Panc1 (cell line): ENCODE data around the gene ZBTB20. TPM values are rescaled to one million over a fixed set of nuclear protein-coding genes. Genes with fewer than 3 reads are reported as not detected.

ENCODE experiments used
- ATAC-seq: fragments of 200-7000 bp; cut with Tn5 transposase; 2 replicates; pipeline ENCODE4 v1.9.1; 2020; ENCODE audit warnings: mild to moderate bottlenecking, moderate library complexity
- BruUV-seq: library from RNA; stranded (reverse); fragments of 400-500 nt; replicated peaks from 2 replicates; lab custom pipeline; 2021; lab: Mats Ljungman, UMichigan
- CTCF ChIA-PET: fragments of 300-600 bp; sonication (Branson Sonifier 250); formaldehyde crosslinking; loops from one replicate; lab custom pipeline; 2022; ENCODE audit warnings: antibody characterized with exemption; lab: Charles Lee
- POLR2A ChIA-PET: fragments of 300-600 bp; sonication (Branson Sonifier 250); formaldehyde crosslinking; loops from one replicate; lab custom pipeline; 2022; ENCODE audit warnings: antibody characterized with exemption; lab: Charles Lee
- DNase-seq: peaks from one replicate; pipeline ENCODE4 v3.0.0-alpha.2; 2010; ENCODE audit warnings: low read depth, low spot score
- H3K27ac ChIP-seq: 2 replicates; pipeline ENCODE4 v1.5.1; 2011; ENCODE audit warnings: mild to moderate bottlenecking, low read length, inconsistent platforms
- H3K27me3 ChIP-seq: fragments of 200-500 bp; sonication (Bioruptor generic); 2 replicates; pipeline ENCODE4 v1.6.0; 2014; ENCODE audit warnings: low read length, inconsistent platforms; ENCODE audit not compliant: control insufficient read depth, insufficient read depth
- H3K36me3 ChIP-seq: fragments of 200-500 bp; sonication (Bioruptor generic); 2 replicates; pipeline ENCODE4 v1.5.1; 2014; ENCODE audit warnings: inconsistent platforms, mild to moderate bottlenecking, low read length, moderate library complexity; ENCODE audit not compliant: control insufficient read depth, insufficient read depth
- H3K4me1 ChIP-seq: 2 replicates; pipeline ENCODE4 v1.5.1; 2011; ENCODE audit warnings: inconsistent platforms, mild to moderate bottlenecking, low read length, moderate library complexity; ENCODE audit not compliant: control insufficient read depth, insufficient read depth
- H3K4me3 ChIP-seq, 2 experiments: 2 replicates each; pipeline ENCODE4 v1.5.1; 2011 to 2012; ENCODE audit warnings: low read depth in 2 of 2, low read length in 2 of 2, mild to moderate bottlenecking in 2 of 2, inconsistent platforms in 1 of 2, moderate library complexity in 1 of 2
- H3K9me3 ChIP-seq: fragments of 200-500 bp; sonication (Bioruptor generic); 2 replicates; pipeline ENCODE4 v1.5.1; 2014; ENCODE audit warnings: low read depth, mild to moderate bottlenecking, inconsistent platforms, low read length, moderate library complexity; ENCODE audit not compliant: control insufficient read depth, insufficient read depth
- POLR2AphosphoS5 ChIP-seq: IDR thresholded peaks from 2 replicates; pipeline ENCODE4 v1.6.1; 2012; ENCODE audit warnings: mild to moderate bottlenecking, low read depth, low read length, moderate library complexity
- REST ChIP-seq, 2 experiments: IDR thresholded peaks; 2 replicates each; pipeline ENCODE4 v1.6.1; 2011 to 2012; ENCODE audit warnings: low read depth in 2 of 2, control low read depth in 1 of 2, low read length in 1 of 2, mild to moderate bottlenecking in 1 of 2, moderate library complexity in 1 of 2; ENCODE audit not compliant: insufficient read depth in 1 of 2
- SIN3A ChIP-seq: IDR thresholded peaks from 2 replicates; pipeline ENCODE4 v1.6.1; 2012; ENCODE audit warnings: low read depth, mild to moderate bottlenecking, low read length, moderate library complexity, borderline replicate concordance; ENCODE audit not compliant: insufficient read depth
- TCF7L2 ChIP-seq: IDR thresholded peaks from 2 replicates; pipeline ENCODE4 v1.6.1; 2011; ENCODE audit warnings: mild to moderate bottlenecking, low read depth, low read length, inconsistent platforms
- in situ Hi-C: cut with HindIII; loops from 2 replicates; pipeline ENCODE4 v1.10.0; 2016; ENCODE audit warnings: low sequenced_read_pairs, low pct_unique_long_range_greater_than_20kb
- intact Hi-C: fragments of 100-400 bp; cut with micrococcal nuclease; formaldehyde crosslinking; loops from one replicate; pipeline ENCODE4 v1.10.0; 2022; ENCODE audit not compliant: unreplicated experiment
- total RNA-seq: library from RNA; stranded (reverse); gene quantifications from one replicate; pipeline ENCODE4 v1.2.1, GENCODE V29; 2021; ENCODE audit not compliant: unreplicated experiment
- TF ChIP-seq, protein P1 (sequence below): fragments of 450-650 bp; IDR thresholded peaks from 2 replicates; pipeline ENCODE4 v1.5.1; 2017; ENCODE audit warnings: mild to moderate bottlenecking

ZBTB20 gene
- total RNA-seq, 1 experiment from 2014 or later, result 4.1 TPM

GRCh38 chr3:114510201-114510600 lies 636.9 kb downstream of the ZBTB20 start:
- no peaks in the 10 kb centered on the region for H3K9me3 ChIP-seq
- H3K36me3 ChIP-seq, result no peaks in the 10 kb centered on the region
- H3K27ac ChIP-seq, result no peak overlapping the region
- H3K27me3 ChIP-seq, result no peaks in the 10 kb centered on the region
- no peaks in the 10 kb centered on the region for H3K4me1 ChIP-seq
- TF ChIP-seq TCF7L2 (no peak), REST (IDR thresholded peaks at IDR 0.05; ENCODE audit: insufficient read depth in 1 of 2, low read depth in 2 of 2, low read length in 1 of 2) (no peak), POLR2AphosphoS5 (no peak), SIN3A (no peak)
- TF ChIP-seq, protein P1, sequence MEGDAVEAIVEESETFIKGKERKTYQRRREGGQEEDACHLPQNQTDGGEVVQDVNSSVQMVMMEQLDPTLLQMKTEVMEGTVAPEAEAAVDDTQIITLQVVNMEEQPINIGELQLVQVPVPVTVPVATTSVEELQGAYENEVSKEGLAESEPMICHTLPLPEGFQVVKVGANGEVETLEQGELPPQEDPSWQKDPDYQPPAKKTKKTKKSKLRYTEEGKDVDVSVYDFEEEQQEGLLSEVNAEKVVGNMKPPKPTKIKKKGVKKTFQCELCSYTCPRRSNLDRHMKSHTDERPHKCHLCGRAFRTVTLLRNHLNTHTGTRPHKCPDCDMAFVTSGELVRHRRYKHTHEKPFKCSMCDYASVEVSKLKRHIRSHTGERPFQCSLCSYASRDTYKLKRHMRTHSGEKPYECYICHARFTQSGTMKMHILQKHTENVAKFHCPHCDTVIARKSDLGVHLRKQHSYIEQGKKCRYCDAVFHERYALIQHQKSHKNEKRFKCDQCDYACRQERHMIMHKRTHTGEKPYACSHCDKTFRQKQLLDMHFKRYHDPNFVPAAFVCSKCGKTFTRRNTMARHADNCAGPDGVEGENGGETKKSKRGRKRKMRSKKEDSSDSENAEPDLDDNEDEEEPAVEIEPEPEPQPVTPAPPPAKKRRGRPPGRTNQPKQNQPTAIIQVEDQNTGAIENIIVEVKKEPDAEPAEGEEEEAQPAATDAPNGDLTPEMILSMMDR, result no peak
- no peak for ATAC-seq
- in situ Hi-C loops (no loop called here), intact Hi-C loops (no loop called here)
- DNase-seq, result no peak
- no peak overlapping the region for H3K4me3 ChIP-seq
- ChIA-PET POLR2A (interaction anchor here (0.6 kb wide), 1 partner anchor 361 kb away, joined by 3 read pairs; no protein-coding TSS in a partner anchor), CTCF (no interaction called here)
- BruUV-seq, result no TSS peak

DNA sequence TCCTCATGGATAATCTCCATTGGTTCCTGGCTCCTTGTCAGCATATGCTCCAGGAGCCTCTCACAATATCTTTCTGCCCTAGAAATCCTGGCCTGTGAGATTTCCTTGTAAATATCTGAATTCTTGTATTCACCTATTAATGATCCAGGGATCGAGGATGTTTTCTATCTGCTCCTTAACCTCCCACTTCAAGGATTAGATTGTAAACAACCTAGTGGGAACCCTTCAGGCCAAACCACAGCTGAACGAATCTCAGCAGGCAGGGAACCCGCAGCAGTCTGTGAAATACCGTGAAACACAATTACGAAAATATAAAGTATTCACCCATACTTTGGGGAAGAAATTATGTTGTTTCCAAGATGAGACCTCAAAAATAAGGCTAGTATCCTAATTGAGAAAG lies 637.3 kb downstream of the ZBTB20 start:
- TF ChIP-seq, protein P1, result no peak
- no peak for TF ChIP-seq REST (IDR thresholded peaks at IDR 0.05; ENCODE audit: insufficient read depth in 1 of 2, low read depth in 2 of 2, low read length in 1 of 2)
- no peak for TF ChIP-seq SIN3A
- no peak for TF ChIP-seq TCF7L2
- TF ChIP-seq POLR2AphosphoS5, result no peak
- intact Hi-C loops (no loop called here), in situ Hi-C loops (no loop called here)
- Histone ChIP-seq H3K27me3 (no peaks in the 10 kb centered on the region), H3K9me3 (no peaks in the 10 kb centered on the region), H3K4me1 (no peaks in the 10 kb centered on the region), H3K27ac (no peak overlapping the region), H3K36me3 (no peaks in the 10 kb centered on the region), H3K4me3 (no peak overlapping the region)
- ATAC-seq, result no peak
- BruUV-seq, result no TSS peak
- POLR2A ChIA-PET, result no interaction called here
- CTCF ChIA-PET, result no interaction called here
- DNase-seq, result no peak
